Loucy (cell line): ENCODE data around the gene FARP1.

ENCODE experiments used
- H2AFZ ChIP-seq: fragments of 200-600 bp; sonication (generic); 2 replicates; pipeline ENCODE4 v1.6.0; 2016; ENCODE audit warnings: antibody characterized with exemption, mild to moderate bottlenecking, low read length, moderate library complexity
- H3F3A ChIP-seq: fragments of 200-600 bp; 2 replicates; pipeline ENCODE4 v1.6.0; 2016; ENCODE audit warnings: antibody characterized with exemption, low read depth, mild to moderate bottlenecking
- H3K27me3 ChIP-seq: fragments of 200-600 bp; sonication (generic); 2 replicates; pipeline ENCODE4 v1.6.1; 2014; ENCODE audit warnings: low read length, mild to moderate bottlenecking; ENCODE audit not compliant: insufficient read depth, poor library complexity, severe bottlenecking
- H3K36me3 ChIP-seq: fragments of 200-600 bp; sonication (generic); 2 replicates; pipeline ENCODE4 v1.6.1; 2016; ENCODE audit warnings: low read length; ENCODE audit not compliant: insufficient read depth
- H3K4me1 ChIP-seq: fragments of 200-600 bp; sonication (generic); 2 replicates; pipeline ENCODE4 v1.5.1; 2014; ENCODE audit warnings: low read length, mild to moderate bottlenecking; ENCODE audit not compliant: insufficient read depth, poor library complexity, severe bottlenecking
- H3K4me2 ChIP-seq: fragments of 200-600 bp; sonication (generic); 2 replicates; pipeline ENCODE4 v1.6.0; 2014; ENCODE audit warnings: antibody characterized with exemption, low read length, low read depth, mild to moderate bottlenecking; ENCODE audit not compliant: poor library complexity, severe bottlenecking
- H3K4me3 ChIP-seq: fragments of 200-600 bp; sonication (generic); 2 replicates; pipeline ENCODE4 v1.5.1; 2014; ENCODE audit warnings: low read length, mild to moderate bottlenecking, mixed read lengths; ENCODE audit not compliant: poor library complexity, severe bottlenecking
- H3K79me2 ChIP-seq: fragments of 200-600 bp; sonication (generic); 2 replicates; pipeline ENCODE4 v1.6.1; 2014; ENCODE audit warnings: low read length; ENCODE audit not compliant: insufficient read depth
- H3K9ac ChIP-seq: fragments of 200-600 bp; sonication (generic); 2 replicates; pipeline ENCODE4 v1.6.0; 2014; ENCODE audit warnings: mild to moderate bottlenecking, low read depth, low read length, moderate library complexity; ENCODE audit not compliant: poor library complexity, severe bottlenecking
- H3K9me2 ChIP-seq: fragments of 200-600 bp; sonication (generic); replicated peaks from 2 replicates; pipeline ENCODE4 v1.6.1; 2016; ENCODE audit warnings: low read depth, low read length, mixed read lengths
- H3K9me3 ChIP-seq: fragments of 200-600 bp; sonication (generic); 2 replicates; pipeline ENCODE4 v1.6.1; 2014; ENCODE audit warnings: mild to moderate bottlenecking, antibody characterized with exemption, low read length, low read depth; ENCODE audit not compliant: insufficient read depth
- H4K20me1 ChIP-seq: fragments of 200-600 bp; sonication (generic); 2 replicates; pipeline ENCODE4 v1.6.0; 2014; ENCODE audit warnings: antibody characterized with exemption, low read length, mild to moderate bottlenecking; ENCODE audit not compliant: insufficient read depth, poor library complexity, severe bottlenecking
- EZH2phosphoT487 ChIP-seq: fragments of 200-600 bp; IDR thresholded peaks from 2 replicates; pipeline ENCODE4 v1.6.1; 2018; ENCODE audit warnings: antibody characterized with exemption, mild to moderate bottlenecking, moderate library complexity, borderline replicate concordance
- TF ChIP-seq, protein P1 (sequence below): fragments of 200-600 bp; sonication (generic); conservative IDR thresholded peaks from 2 replicates; pipeline ENCODE4 v1.5.1; 2014; ENCODE audit warnings: mild to moderate bottlenecking, antibody characterized with exemption, low read length

FARP1 gene

DNA sequence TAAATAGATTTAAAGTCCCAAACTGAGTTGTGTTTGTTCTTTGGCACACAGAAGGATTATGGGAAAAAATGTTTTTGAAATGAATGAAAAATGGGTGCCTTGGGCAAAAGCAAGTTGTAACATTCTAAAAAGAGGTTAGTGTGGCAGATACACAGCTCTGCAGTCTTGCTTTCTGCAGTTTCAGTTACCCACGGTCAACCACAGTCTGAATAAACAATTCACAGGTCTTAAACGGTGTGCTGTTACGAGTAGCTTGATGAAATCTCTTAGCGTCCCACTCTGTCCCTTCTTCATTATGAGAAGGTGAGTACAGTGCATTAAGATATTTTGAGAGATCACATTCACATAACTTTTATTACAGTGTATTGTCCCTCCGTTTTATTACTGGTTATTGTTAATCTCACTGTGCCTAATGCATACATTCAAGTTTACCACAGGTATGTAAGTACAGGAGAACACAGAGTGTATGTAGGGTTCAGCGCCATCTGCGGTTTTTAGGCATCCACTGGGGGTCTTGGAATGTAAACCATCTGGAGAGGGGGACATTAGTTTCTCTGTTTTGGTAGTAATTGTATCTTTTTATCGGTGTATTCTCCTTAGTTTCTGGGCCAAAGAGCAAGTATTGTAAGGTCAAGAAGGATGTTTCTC lies 8.1 kb downstream of the FARP1 start:
- no peak overlapping the region for H3K4me3 ChIP-seq
- H2AFZ ChIP-seq, result no peak overlapping the region
- no peaks in the 10 kb centered on the region for H3K79me2 ChIP-seq
- H3K36me3 ChIP-seq, result no peaks in the 10 kb centered on the region
- no peaks in the 10 kb centered on the region for H4K20me1 ChIP-seq
- TF ChIP-seq, protein P1, sequence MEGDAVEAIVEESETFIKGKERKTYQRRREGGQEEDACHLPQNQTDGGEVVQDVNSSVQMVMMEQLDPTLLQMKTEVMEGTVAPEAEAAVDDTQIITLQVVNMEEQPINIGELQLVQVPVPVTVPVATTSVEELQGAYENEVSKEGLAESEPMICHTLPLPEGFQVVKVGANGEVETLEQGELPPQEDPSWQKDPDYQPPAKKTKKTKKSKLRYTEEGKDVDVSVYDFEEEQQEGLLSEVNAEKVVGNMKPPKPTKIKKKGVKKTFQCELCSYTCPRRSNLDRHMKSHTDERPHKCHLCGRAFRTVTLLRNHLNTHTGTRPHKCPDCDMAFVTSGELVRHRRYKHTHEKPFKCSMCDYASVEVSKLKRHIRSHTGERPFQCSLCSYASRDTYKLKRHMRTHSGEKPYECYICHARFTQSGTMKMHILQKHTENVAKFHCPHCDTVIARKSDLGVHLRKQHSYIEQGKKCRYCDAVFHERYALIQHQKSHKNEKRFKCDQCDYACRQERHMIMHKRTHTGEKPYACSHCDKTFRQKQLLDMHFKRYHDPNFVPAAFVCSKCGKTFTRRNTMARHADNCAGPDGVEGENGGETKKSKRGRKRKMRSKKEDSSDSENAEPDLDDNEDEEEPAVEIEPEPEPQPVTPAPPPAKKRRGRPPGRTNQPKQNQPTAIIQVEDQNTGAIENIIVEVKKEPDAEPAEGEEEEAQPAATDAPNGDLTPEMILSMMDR, result no peak
- no peak for TF ChIP-seq EZH2phosphoT487
- H3K4me1 ChIP-seq, result no peaks in the 10 kb centered on the region
- no peaks in the 10 kb centered on the region for H3F3A ChIP-seq
- H3K9me3 ChIP-seq, result 0 out of 2 replicates have a peak, but pooled peaks cover 8% of the 10 kb centered on the region
- H3K27me3 ChIP-seq, result no peaks in the 10 kb centered on the region
- no peak overlapping the region for H3K4me2 ChIP-seq
- no peaks in the 10 kb centered on the region for H3K9me2 ChIP-seq
- no peak overlapping the region for H3K9ac ChIP-seq

DNA sequence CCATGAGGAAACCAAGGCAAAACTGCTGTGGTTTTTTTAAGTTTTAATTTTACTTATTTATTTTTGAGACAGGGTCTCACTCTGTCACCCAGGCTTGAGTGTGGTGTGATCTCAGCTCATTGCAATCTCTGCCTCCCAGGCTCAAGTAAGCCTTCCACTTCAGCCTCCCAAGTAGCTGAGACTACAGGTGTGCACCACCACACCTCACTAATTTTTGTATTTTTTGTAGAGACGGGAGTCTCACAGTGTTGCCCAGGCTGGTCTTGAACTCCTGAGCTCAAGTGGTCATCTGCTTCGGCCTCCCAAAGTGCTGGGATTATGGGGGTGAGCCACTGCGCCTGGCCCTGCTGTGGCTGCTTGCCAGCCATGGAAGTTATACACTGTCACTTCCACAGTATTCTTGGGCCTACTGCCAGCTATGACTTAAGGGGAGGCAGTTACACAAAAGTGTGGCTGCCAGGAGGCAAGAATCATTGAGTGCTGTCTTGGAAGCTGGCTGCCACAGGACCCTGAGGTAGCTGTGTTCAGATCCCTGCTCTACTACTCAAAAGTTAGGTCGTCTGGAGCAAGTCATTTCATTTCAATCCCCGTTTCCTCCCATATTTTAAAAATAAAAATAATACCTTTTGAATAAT lies 12.7 kb downstream of the FARP1 start:
- H3K9ac ChIP-seq, result no peak overlapping the region
- peaks cover 10% of the 10 kb centered on the region; the same call in 1 of the 2 replicates for H3K9me3 ChIP-seq
- H3K27me3 ChIP-seq, result no peaks in the 10 kb centered on the region
- H3K4me2 ChIP-seq, result no peak overlapping the region
- no peaks in the 10 kb centered on the region for H3K9me2 ChIP-seq
- H3K79me2 ChIP-seq, result no peaks in the 10 kb centered on the region
- no peaks in the 10 kb centered on the region for H3K36me3 ChIP-seq
- no peaks in the 10 kb centered on the region for H3F3A ChIP-seq
- no peaks in the 10 kb centered on the region for H4K20me1 ChIP-seq
- no peak for TF ChIP-seq EZH2phosphoT487
- TF ChIP-seq, protein P1, result no peak
- no peaks in the 10 kb centered on the region for H3K4me1 ChIP-seq
- no peak overlapping the region for H3K4me3 ChIP-seq
- no peak overlapping the region for H2AFZ ChIP-seq

DNA sequence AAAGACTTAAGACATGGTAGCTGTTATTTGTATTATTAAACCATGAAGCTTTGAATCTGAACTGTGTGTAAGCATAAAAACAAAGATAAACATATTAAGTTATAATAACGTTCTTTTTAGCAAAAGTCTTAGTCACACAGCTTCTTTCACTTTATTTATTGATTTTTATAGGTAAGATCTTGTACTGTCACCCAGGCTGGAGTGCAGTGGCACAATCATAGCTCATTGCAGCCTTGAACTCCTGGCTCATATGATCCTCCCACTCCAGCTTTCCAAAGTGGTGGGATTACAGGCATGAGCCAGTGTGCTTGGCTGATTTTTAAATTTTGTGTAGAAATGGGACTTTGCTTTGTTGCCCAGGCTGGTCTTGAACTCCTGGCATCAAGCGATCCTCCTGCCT lies 13.4 kb downstream of the FARP1 start:
- no peak overlapping the region for H3K9ac ChIP-seq
- no peaks in the 10 kb centered on the region for H4K20me1 ChIP-seq
- H3K4me2 ChIP-seq, result no peak overlapping the region
- no peak overlapping the region for H3K4me3 ChIP-seq
- TF ChIP-seq, protein P1, result no peak
- TF ChIP-seq EZH2phosphoT487, result no peak
- no peak overlapping the region for H2AFZ ChIP-seq
- no peaks in the 10 kb centered on the region for H3F3A ChIP-seq
- H3K9me2 ChIP-seq, result no peaks in the 10 kb centered on the region
- no peaks in the 10 kb centered on the region for H3K27me3 ChIP-seq
- H3K9me3 ChIP-seq, result peaks cover 4% of the 10 kb centered on the region; the same call in 1 of the 2 replicates
- H3K4me1 ChIP-seq, result no peaks in the 10 kb centered on the region
- no peaks in the 10 kb centered on the region for H3K79me2 ChIP-seq
- no peaks in the 10 kb centered on the region for H3K36me3 ChIP-seq
